CD4-positive, alpha-beta T cell treated with Interleukin-1 beta for 1 hour (primary cell): ENCODE data around the gene ATIC.

ENCODE experiments used
- DNase-seq, 2 donors: peaks; one replicate each; pipeline ENCODE4 v3.0.0-alpha.2; 2020 to 2022

Gene ATIC

GRCh38 chr2:215311625-215312396 lies at the start of gene ATIC:
Gene ATIC (plus strand): TSS chr2:215312059. CDS start chr2:215312143, 84 bp downstream.
- DNase-seq: peak; percentile 86 to 87

GRCh38 chr2:215262303-215262702 lies 49.6 kb upstream of the ATIC start:
- DNase-seq: no peak

- no peak for DNase-seq
Observed at GRCh38 chr2:215262741-215263362, 49.0 kb upstream of the ATIC start.

- no peak for DNase-seq
Observed at GRCh38 chr2:215264374-215264773, 47.5 kb upstream of the ATIC start.

- peak; percentile 44 to 56 for DNase-seq
Observed at GRCh38 chr2:215269397-215270117, 42.3 kb upstream of the ATIC start.

- DNase-seq: no peak
Observed at GRCh38 chr2:215270118-215270451, 41.8 kb upstream of the ATIC start.

GRCh38 chr2:215271446-215271845 lies 40.4 kb upstream of the ATIC start:
- DNase-seq: no peak

GRCh38 chr2:215272918-215273317 lies 38.9 kb upstream of the ATIC start:
- DNase-seq: no peak

- DNase-seq: no peak
Observed at GRCh38 chr2:215274829-215275228, 37.0 kb upstream of the ATIC start.

- no peak for DNase-seq
Observed at GRCh38 chr2:215275824-215276223, 36.0 kb upstream of the ATIC start.

GRCh38 chr2:215277944-215278343 lies 33.9 kb upstream of the ATIC start:
- no peak for DNase-seq

GRCh38 chr2:215280326-215280725 lies 31.5 kb upstream of the ATIC start:
- no peak for DNase-seq

- no peak for DNase-seq
Observed at GRCh38 chr2:215283221-215283620, 28.6 kb upstream of the ATIC start.

GRCh38 chr2:215286309-215286708 lies 25.6 kb upstream of the ATIC start:
- no peak for DNase-seq

GRCh38 chr2:215288112-215288815 lies 23.6 kb upstream of the ATIC start:
- DNase-seq: no peak

GRCh38 chr2:215290980-215291599 lies 20.8 kb upstream of the ATIC start:
- DNase-seq: no peak

GRCh38 chr2:215293879-215294278 lies 18.0 kb upstream of the ATIC start:
- DNase-seq: no peak

GRCh38 chr2:215299337-215299859 lies 12.5 kb upstream of the ATIC start:
- DNase-seq: no peak

- DNase-seq: no peak
Observed at GRCh38 chr2:215301994-215302393, 9.9 kb upstream of the ATIC start.

GRCh38 chr2:215311259-215311624 lies 617 bp upstream of the ATIC start:
- peak; percentile 10 to 24 for DNase-seq

GRCh38 chr2:215313255-215313613 lies 1.4 kb downstream of the ATIC start:
- DNase-seq: no peak

- no peak for DNase-seq
Observed at GRCh38 chr2:215314896-215315295, 3.0 kb downstream of the ATIC start.

- DNase-seq: no peak
Observed at GRCh38 chr2:215315301-215315700, 3.4 kb downstream of the ATIC start.
